RWPE1 (cell line): ENCODE results near the gene SMURF2.

Experiments
- CTCF ChIA-PET: fragments of 350-600 bp; sonication (Branson Sonifier 250); formaldehyde crosslinking; extraction: SDS; loops from one replicate; lab custom pipeline; 2021; lab: Yijun Ruan, JAX
- POLR2A ChIA-PET: fragments of 400-600 bp; formaldehyde crosslinking; extraction: SDS; loops from one replicate; lab custom pipeline; 2020; ENCODE audit warnings: antibody characterized with exemption; ENCODE audit not compliant: low non-redundant PET; lab: Yijun Ruan, JAX
- DNase-seq: peaks from one replicate; pipeline ENCODE4 v3.0.0; 2012; ENCODE audit warnings: low spot score
- H3K27ac ChIP-seq: fragments of 450-650 bp; 2 replicates; pipeline ENCODE4 v1.5.1; 2017
- CTCF ChIP-seq: fragments of 450-650 bp; conservative IDR thresholded peaks from 2 replicates; pipeline ENCODE4 v1.5.1; 2017; ENCODE audit warnings: low read depth, mild to moderate bottlenecking

The SMURF2 gene

DNA sequence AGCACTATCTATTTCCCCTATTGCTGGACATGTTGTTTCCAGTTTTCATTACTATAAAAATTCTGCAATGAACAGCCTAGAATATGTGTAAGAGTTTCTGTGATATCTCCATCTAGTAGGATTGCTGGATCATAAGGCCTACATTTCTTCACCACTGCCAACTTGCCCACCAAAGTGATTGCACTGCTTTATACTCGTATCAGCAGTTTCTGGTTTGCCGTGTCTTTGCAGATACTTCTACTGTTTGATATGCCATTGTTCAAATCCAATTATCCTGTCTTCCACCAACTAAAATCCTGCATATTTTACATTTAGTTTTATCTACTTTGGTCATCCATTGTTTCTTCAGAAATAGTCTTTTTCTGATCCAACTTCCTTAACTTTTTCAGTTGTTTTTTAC is 134.2 kb downstream of the SMURF2 start:
- no peak for TF ChIP-seq CTCF
- no peak overlapping the region for H3K27ac ChIP-seq
- DNase-seq, result no peak
- ChIA-PET CTCF (interaction anchor here (1.1 kb wide), 1 partner anchor 20 kb away, joined by 3 read pairs; no protein-coding TSS in a partner anchor), POLR2A (no interaction called here)

GRCh38 chr17:64520359-64520758 is 141.7 kb downstream of the SMURF2 start:
- ChIA-PET CTCF (interaction anchor here (0.6 kb wide), 1 partner anchor 487 kb away, joined by 7 read pairs; no protein-coding TSS in a partner anchor), POLR2A (no interaction called here)
- no peak for TF ChIP-seq CTCF
- H3K27ac ChIP-seq, result no peak overlapping the region
- no peak for DNase-seq

DNA sequence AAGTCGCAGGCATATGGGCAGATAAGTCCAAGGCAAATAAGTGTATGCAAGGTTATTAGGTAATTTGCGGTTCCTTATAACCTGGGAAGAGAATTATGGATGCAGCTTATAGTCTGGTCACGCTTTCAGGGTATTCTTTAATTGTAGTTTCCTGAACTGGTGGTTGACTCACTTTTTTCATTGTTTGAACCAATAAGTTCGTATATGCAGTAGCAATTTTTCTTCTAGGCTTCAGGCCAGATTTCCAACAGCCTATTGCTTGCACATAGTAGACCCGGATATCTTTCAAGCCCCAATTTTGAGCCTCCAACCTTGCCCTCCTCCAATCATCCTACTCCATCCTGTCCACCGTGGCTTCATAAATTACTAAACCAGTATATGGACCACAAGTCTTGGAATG is 142.5 kb downstream of the SMURF2 start:
- no peak for DNase-seq
- no peak overlapping the region for H3K27ac ChIP-seq
- no peak for TF ChIP-seq CTCF
- ChIA-PET CTCF (interaction anchor here (0.6 kb wide), 1 partner anchor 486 kb away, joined by 7 read pairs; no protein-coding TSS in a partner anchor), POLR2A (no interaction called here)

- TF ChIP-seq CTCF, result no peak
- CTCF ChIA-PET, result interaction anchor here (0.6 kb wide), 1 partner anchor 25 kb away, joined by 5 read pairs; no protein-coding TSS in a partner anchor
- H3K27ac ChIP-seq, result no peak overlapping the region
- POLR2A ChIA-PET, result no interaction called here
- DNase-seq, result no peak
These were observed 146.3 kb downstream of the SMURF2 start for GRCh38 chr17:64515829-64516228.

- no peak overlapping the region for H3K27ac ChIP-seq
- TF ChIP-seq CTCF, result no peak
- no peak for DNase-seq
- POLR2A ChIA-PET, result no interaction called here
- CTCF ChIA-PET, result interaction anchor here (0.6 kb wide), 1 partner anchor 25 kb away, joined by 5 read pairs; no protein-coding TSS in a partner anchor
These were observed 146.7 kb downstream of the SMURF2 start for GRCh38 chr17:64515419-64515818.

DNA sequence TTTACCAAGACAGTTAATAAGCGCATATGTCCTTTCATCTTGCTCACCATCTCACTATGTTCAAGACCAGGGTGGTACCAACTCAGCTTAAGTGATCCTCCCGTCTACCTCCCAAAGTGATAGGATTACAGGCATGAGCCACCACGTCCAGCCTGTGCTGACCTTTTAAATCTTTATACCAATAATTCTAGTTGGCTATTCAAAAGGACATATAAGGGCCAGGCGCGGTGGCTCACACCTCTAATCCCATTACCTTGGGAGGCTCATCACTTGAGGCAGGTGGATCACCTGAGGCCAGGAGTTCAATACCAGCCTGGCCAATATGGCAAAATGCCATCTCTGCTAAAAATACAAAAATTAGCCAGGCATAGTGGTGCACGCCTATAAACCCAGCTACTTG is 152.9 kb downstream of the SMURF2 start:
- ChIA-PET CTCF (no interaction called here), POLR2A (no interaction called here)
- no peak for TF ChIP-seq CTCF
- no peak overlapping the region for H3K27ac ChIP-seq
- no peak for DNase-seq
